Measurements from ENCODE around the gene IGF2BP2.

The IGF2BP2 gene

GRCh38 chr3:185655426-185656320 is 169.2 kb downstream of the IGF2BP2 start:
- no peak for TF ChIP-seq CTCF (IDR thresholded peaks at IDR 0.05; ENCODE audit: control insufficient read depth, insufficient read depth, low read depth, low read length, missing control alignments)
- no peak for DNase-seq (ENCODE audit: low read depth)
- H3K4me3 ChIP-seq (ENCODE audit: control insufficient read depth, low read depth, low read length): no peak overlapping the region

GRCh38 chr3:185654758-185655145 is 170.1 kb downstream of the IGF2BP2 start:
- no peak overlapping the region for H3K4me3 ChIP-seq (ENCODE audit: control insufficient read depth, low read depth, low read length)
- no peak for DNase-seq (ENCODE audit: low read depth)
- no peak for TF ChIP-seq CTCF (IDR thresholded peaks at IDR 0.05; ENCODE audit: control insufficient read depth, insufficient read depth, low read depth, low read length, missing control alignments)

GRCh38 chr3:185653949-185654757 is 170.7 kb downstream of the IGF2BP2 start:
- no peak overlapping the region for H3K4me3 ChIP-seq (ENCODE audit: control insufficient read depth, low read depth, low read length)
- DNase-seq (ENCODE audit: low read depth): no peak
- no peak for TF ChIP-seq CTCF (IDR thresholded peaks at IDR 0.05; ENCODE audit: control insufficient read depth, insufficient read depth, low read depth, low read length, missing control alignments)

GRCh38 chr3:185651971-185652370 is 172.9 kb downstream of the IGF2BP2 start:
- H3K4me3 ChIP-seq (ENCODE audit: control insufficient read depth, low read depth, low read length): no peak overlapping the region
- TF ChIP-seq CTCF (IDR thresholded peaks at IDR 0.05; ENCODE audit: control insufficient read depth, insufficient read depth, low read depth, low read length, missing control alignments): no peak
- DNase-seq (ENCODE audit: low read depth): no peak

GRCh38 chr3:185649414-185649813 is 175.4 kb downstream of the IGF2BP2 start:
- TF ChIP-seq CTCF (IDR thresholded peaks at IDR 0.05; ENCODE audit: control insufficient read depth, insufficient read depth, low read depth, low read length, missing control alignments): no peak
- DNase-seq (ENCODE audit: low read depth): no peak
- H3K4me3 ChIP-seq (ENCODE audit: control insufficient read depth, low read depth, low read length): no peak overlapping the region

GRCh38 chr3:185648396-185648795 is 176.4 kb downstream of the IGF2BP2 start:
- TF ChIP-seq CTCF (IDR thresholded peaks at IDR 0.05; ENCODE audit: control insufficient read depth, insufficient read depth, low read depth, low read length, missing control alignments): no peak
- DNase-seq (ENCODE audit: low read depth): no peak

More at GRCh38 chr3:185648396-185648795, 176.4 kb downstream of the IGF2BP2 start:
- H3K4me3 ChIP-seq (ENCODE audit: control insufficient read depth, low read depth, low read length): no peak overlapping the region

All from AG09309 (cell line).